ENCODE measurements around the gene PIEZO2.

The PIEZO2 gene

DNA sequence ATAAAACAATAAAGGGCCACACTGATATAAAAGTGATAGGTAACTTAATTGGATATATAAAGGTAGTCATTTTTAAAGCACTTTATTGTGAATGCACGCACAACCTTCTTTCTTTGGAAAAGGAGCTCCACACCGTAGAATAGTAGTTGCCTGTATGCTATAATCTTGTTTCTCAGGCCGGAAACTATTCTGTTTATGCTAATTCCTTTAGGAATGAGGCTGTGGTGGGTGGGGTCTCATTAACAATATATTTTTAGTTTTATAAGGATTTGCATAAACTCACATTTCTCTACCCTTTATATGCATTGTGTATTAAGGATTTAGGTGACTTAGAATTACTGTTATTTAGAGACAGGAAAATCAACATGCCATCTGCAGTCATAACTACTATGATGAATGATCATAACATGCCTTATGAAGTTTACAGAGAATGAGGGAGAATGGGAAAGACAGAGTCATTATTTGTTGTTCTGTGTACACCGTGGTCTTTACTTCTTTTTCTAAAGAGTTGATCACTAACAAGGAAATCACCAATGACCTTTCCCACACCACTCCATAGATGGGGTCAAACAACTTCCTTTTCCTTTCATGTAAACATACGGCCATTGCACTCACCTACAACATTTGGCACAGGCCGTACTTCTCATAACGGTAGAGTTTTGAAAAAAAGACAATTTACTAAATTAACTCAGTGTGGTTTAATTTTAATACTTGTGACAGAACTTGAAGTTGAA lies 84.5 kb downstream of the PIEZO2 start:
- no peak for DNase-seq (ENCODE audit: low spot score)

GRCh38 chr18:11064106-11064505 lies 85.3 kb downstream of the PIEZO2 start:
- DNase-seq (ENCODE audit: low spot score), result no peak

GRCh38 chr18:11055721-11056120 lies 93.6 kb downstream of the PIEZO2 start:
- DNase-seq (ENCODE audit: low spot score), result no peak

GRCh38 chr18:11054497-11054896 lies 94.9 kb downstream of the PIEZO2 start:
- DNase-seq (ENCODE audit: low spot score), result no peak

DNA sequence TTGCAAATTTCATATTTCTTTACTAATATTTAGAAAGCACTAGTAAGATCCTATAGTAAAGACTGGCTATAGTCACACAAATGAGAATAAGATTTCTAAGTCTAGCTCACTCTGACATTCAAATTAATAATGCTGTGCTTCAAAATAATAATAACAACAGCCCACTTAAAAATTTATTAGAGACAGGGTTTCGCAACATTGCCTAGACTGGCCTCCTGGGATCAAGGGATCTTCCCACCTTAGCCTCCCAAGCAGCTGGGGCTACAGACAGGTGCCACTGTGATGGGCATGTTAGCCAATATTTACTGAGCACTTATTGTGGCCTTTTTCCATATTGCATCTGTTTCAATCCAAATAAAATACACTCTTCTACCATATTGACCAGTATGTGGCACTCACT lies 96.1 kb downstream of the PIEZO2 start:
- no peak for DNase-seq (ENCODE audit: low spot score)

DNA sequence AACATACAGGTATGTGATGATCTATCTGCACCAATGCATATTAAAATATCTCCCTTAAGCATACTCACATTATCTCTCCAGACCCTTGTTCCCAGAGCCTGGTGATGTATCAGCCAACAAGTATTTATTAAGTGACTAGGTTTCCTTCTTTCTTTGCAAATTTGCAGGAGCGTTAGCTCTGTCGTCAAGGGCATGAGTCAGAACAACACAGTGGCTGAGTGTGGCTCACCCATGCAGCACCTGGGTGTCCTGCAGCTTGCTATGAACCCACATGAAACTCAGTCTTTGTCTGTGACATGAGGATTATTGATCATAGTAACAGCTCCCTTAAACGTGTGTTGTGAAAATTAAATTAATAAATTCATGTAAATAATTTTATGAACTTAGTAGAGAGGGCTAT lies 96.6 kb downstream of the PIEZO2 start:
- no peak for DNase-seq (ENCODE audit: low spot score)

DNA sequence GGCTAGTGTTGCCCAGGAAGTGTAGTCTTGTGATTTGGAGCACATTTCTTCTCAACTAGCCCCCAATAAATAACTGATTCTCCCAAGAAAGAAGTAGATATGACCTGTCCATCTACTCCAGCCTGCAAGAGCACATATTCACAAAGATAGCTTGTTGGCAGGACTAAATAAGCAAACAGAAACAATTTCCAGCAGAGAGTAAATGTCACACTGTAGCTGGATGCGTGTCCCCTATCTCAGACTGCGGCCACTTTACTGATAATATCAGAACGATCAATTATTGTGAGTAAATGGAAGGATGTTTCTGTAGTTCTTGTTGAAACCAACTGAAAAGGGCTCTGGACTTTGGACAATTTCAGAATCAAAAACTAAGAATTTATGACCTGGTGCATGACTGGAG lies 97.9 kb downstream of the PIEZO2 start:
- DNase-seq (ENCODE audit: low spot score), result no peak

- no peak for DNase-seq (ENCODE audit: low spot score)
Observed at GRCh38 chr18:11050966-11051365, 98.4 kb downstream of the PIEZO2 start.

GRCh38 chr18:11047817-11048216 lies 101.6 kb downstream of the PIEZO2 start:
- no peak for DNase-seq (ENCODE audit: low spot score)

- no peak for DNase-seq (ENCODE audit: low spot score)
Observed at GRCh38 chr18:11047156-11047555, 102.2 kb downstream of the PIEZO2 start.

DNA sequence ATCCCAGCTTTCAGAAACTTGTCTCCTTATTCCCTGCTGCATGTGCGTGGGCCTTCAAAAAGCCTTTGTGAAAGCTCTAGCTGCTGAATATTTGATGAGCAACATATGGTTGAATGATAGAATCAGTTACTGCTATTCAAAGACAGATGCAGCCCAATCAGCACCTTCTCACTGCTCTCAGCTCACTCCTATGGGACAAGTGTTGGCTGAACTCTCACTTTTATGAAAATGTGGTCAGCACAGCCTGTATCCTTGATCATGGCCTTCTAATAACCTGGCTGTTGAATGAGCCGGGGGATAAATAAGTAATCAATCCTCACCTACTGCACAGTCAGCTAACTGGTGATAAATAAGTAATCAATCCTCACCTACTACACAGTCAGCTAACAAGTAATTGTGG lies 103.2 kb downstream of the PIEZO2 start:
- DNase-seq (ENCODE audit: low spot score), result no peak

GRCh38 chr18:11043694-11044093 lies 105.7 kb downstream of the PIEZO2 start:
- DNase-seq (ENCODE audit: low spot score), result no peak

GRCh38 chr18:11042247-11042646 lies 107.1 kb downstream of the PIEZO2 start:
- no peak for DNase-seq (ENCODE audit: low spot score)

DNA sequence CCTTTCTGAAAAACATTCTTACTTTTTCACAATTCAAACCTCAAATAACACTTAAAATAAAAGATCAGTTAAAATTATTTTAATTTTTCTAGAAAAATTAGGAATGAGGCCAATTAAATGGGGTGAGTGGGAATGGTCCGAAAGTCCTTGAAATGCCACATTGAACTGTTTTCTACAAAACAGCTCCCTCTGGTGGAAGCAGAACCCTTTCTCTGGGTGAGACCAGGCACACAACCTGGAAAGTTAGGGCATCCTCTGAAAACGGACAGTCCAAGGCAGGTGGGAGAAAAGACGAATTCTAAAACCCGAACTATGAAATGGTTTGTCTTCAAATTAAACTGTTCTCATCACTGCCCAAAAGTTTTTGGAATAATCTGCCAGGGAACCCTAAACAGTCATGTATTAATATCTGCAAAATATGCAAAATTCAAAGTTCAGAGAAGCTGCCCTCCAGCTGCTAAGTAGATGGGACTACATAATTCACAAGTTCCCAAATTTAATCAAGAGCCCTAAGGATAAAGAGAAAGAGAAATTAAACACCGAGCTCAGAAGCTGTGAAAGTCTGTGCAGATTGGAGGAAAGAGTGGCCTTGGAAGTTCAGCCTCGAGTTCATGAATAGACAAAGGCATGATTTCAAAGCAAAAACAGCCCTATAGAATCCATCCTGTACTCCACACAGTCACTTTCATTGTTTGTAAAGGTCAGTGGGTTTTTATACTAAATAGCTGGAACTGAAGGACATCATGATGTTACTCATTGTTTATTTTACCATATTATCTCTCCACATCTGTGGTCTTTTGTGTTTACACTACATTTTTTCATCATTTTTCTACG lies 108.3 kb downstream of the PIEZO2 start:
- peak; percentile 65 for DNase-seq (ENCODE audit: low spot score)

GRCh38 chr18:11040359-11040758 lies 109.0 kb downstream of the PIEZO2 start:
- DNase-seq (ENCODE audit: low spot score), result no peak

DNA sequence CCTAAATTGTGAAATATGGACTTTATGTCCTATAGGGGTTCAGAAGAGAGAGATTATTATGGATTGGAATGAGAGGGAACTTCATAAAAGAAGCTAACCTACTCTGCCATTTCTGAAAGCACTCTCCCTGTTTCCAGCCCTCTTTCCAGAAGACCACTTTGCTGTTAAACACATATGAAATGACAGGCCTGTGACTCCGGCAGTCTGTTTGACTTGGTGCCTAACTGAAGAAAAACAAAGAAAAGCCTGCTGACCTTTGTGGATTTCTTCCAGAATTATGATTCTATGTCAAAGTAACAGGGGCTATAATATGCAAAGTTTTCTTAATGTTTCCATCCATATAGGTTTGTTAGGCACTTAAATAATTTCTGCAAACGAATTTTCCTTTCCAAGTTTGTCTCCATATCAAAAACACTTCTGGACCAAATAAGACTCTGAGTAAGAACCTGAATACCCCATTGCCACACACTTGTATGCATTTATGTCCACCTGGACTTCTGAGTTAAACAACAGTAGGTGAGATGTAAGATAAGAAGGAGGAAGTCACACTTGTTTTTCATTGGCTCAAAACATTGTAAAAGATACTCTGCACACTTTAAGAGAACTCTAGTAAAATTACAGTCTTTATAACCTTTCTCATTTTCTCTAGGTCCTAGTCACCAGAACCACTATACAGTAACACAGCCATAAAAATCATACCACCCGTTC lies 111.7 kb downstream of the PIEZO2 start:
- DNase-seq (ENCODE audit: low spot score), result no peak

DNA sequence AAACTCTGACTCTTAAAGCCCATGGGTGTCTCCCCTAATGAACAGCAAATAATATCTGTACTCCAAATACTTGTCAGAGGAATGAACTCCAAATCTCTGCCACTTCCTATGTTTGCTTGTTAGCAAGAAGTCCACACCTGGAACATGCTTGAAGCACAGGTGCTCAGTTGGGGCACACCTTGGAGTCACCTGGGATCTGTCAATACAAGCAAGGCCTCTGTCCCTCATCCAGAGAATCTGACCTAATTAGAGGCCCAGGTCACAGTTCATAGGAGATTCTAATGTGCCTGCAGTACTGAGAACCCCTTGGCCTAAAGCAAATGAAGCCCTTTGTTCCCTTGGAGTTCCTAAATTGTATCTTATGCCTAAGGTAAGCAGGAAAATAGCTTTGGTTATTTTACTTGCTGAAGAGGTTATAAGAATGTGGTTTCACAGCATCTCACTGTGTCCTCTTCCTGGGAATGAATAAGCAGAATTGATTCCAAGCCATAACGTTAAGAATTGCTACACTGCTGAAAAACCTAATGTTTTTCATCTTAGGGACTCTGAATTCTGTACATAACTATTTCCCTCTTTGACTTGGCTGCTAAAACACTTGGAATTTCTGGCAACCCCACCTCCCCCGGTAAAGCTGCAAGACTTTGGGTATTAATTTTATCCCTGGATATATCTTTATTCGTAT lies 113.4 kb downstream of the PIEZO2 start:
- no peak for DNase-seq (ENCODE audit: low spot score)

GRCh38 chr18:11035376-11035775 lies 114.0 kb downstream of the PIEZO2 start:
- DNase-seq (ENCODE audit: low spot score), result no peak

DNA sequence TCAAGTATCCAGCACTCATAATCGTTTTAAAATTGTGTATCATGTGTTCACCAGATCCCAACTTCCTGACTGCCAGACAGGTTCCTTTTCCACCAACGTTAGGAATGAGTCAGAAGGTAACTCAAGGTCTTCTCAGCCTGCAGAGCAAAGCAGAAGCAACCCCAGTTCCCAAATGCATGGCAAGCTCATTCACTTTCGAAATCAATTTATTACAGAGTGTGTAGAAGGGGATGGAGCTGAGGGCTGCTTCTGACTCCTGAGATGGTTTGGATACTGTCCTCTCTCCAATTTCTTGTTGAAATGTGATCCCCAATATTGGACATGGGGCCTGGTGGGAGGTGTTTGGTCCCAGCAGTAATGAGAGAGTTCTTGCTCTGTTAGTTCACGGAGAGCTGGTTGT lies 114.5 kb downstream of the PIEZO2 start:
- no peak for DNase-seq (ENCODE audit: low spot score)

DNA sequence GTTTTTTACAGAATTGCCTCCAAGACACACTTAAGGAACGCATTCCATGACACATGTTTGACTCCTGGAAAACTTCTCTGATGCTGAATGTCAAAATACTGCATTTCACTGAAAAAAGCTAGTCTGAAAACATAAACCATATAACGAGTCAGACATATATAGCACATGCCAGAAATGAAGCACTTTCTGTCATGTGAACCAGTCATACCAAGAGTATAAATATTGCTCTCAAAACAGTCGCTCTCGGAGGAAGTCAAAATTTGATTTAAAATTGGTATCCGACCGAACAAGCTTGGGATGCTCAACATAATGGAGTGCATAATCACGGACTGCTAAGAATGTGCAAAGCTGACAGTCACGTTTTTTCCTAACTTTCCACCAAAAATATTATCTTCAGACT lies 115.9 kb downstream of the PIEZO2 start:
- no peak for DNase-seq (ENCODE audit: low spot score)

- DNase-seq (ENCODE audit: low spot score), result no peak
Observed at GRCh38 chr18:11031966-11032365, 117.4 kb downstream of the PIEZO2 start.

DNA sequence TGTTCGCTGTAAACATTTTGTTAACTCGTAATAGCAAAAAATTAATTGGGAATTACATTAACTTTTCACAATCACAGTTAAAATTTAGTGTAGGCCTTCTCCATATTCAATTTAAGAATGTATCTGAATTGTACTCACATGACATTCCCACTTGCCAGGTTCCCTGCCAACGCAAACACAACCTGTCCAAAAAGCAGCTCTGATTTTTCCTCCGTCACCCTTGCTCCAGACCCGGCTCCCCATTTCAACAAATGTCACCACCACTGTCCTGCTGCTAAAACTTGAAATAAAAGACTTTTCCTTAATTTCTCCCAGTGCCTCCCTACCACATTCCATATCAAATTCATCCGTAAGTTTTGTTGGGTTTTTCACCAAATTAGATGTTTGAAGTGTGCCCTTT lies 120.3 kb downstream of the PIEZO2 start:
- no peak for DNase-seq (ENCODE audit: low spot score)
